Calu3 (cell line): ENCODE measurements around the gene MYO1C. TPM values are rescaled to one million over a fixed set of nuclear protein-coding genes. Genes with fewer than 3 reads are reported as not detected.

Experiments used
- BruUV-seq: library from RNA; stranded (reverse); fragments of 400-500 nt; replicated peaks from 2 replicates; lab custom pipeline; 2021; lab: Mats Ljungman, UMichigan
- CTCF ChIA-PET: fragments of 300-600 bp; sonication (Branson Sonifier 250); formaldehyde crosslinking; loops from one replicate; lab custom pipeline; 2022; ENCODE audit warnings: antibody characterized with exemption; lab: Charles Lee
- DNase-seq: peaks from one replicate; pipeline ENCODE4 v3.0.0; 2022
- H3K27ac Mint-ChIP-seq: one replicate; pipeline ENCODE4 v1.8.0; 2022; ENCODE audit warnings: mixed read lengths; ENCODE audit not compliant: unreplicated experiment
- H3K27me3 Mint-ChIP-seq: one replicate; pipeline ENCODE4 v1.8.0; 2022; ENCODE audit warnings: mixed read lengths; ENCODE audit not compliant: unreplicated experiment
- H3K36me3 Mint-ChIP-seq: one replicate; pipeline ENCODE4 v1.8.0; 2022; ENCODE audit warnings: mild to moderate bottlenecking, moderate library complexity, mixed read lengths; ENCODE audit not compliant: insufficient read depth, unreplicated experiment
- H3K4me1 Mint-ChIP-seq: one replicate; pipeline ENCODE4 v1.8.0; 2022; ENCODE audit warnings: mild to moderate bottlenecking, low read depth, mixed read lengths; ENCODE audit not compliant: unreplicated experiment
- H3K4me3 Mint-ChIP-seq: one replicate; pipeline ENCODE4 v1.8.0; 2022; ENCODE audit warnings: mild to moderate bottlenecking, low read depth, moderate library complexity, mixed read lengths; ENCODE audit not compliant: unreplicated experiment
- H3K9me3 Mint-ChIP-seq: one replicate; pipeline ENCODE4 v1.8.0; 2022; ENCODE audit warnings: low read depth, mixed read lengths; ENCODE audit not compliant: unreplicated experiment
- CTCF ChIP-seq: fragments of 200-600 bp; IDR thresholded peaks from one replicate; pipeline ENCODE4 v1.8.0; 2022; ENCODE audit warnings: antibody characterized with exemption; ENCODE audit not compliant: unreplicated experiment
- intact Hi-C: fragments of 100-400 bp; cut with micrococcal nuclease; formaldehyde crosslinking; loops from one replicate; pipeline ENCODE4 v1.10.0; 2022; ENCODE audit not compliant: unreplicated experiment
- total RNA-seq: library from RNA; stranded (reverse); gene quantifications from 2 replicates; pipeline ENCODE4 v1.2.3, GENCODE V29; 2022

MYO1C gene
- total RNA-seq, 1 experiment from 2014 or later = 117 TPM

GRCh38 chr17:1473170-1473569 is 19.3 kb downstream of the MYO1C start:
- no TSS peak for BruUV-seq
- TF ChIP-seq CTCF = no peak
- intact Hi-C loops = no loop called here
- H3K36me3 Mint-ChIP-seq = peaks cover 45% of the 10 kb centered on the region
- H3K4me3 Mint-ChIP-seq = no peak overlapping the region
- CTCF ChIA-PET = no interaction called here
- no peaks in the 10 kb centered on the region for H3K4me1 Mint-ChIP-seq
- no peaks in the 10 kb centered on the region for H3K9me3 Mint-ChIP-seq
- H3K27ac Mint-ChIP-seq = no peak overlapping the region
- DNase-seq = no peak
- H3K27me3 Mint-ChIP-seq = no peaks in the 10 kb centered on the region

- H3K27me3 Mint-ChIP-seq = no peaks in the 10 kb centered on the region
- DNase-seq = no peak
- BruUV-seq = no TSS peak
- TF ChIP-seq CTCF = no peak
- peaks cover 42% of the 10 kb centered on the region for H3K36me3 Mint-ChIP-seq
- no peak overlapping the region for H3K4me3 Mint-ChIP-seq
- intact Hi-C loops = no loop called here
- no peaks in the 10 kb centered on the region for H3K9me3 Mint-ChIP-seq
- H3K27ac Mint-ChIP-seq = no peak overlapping the region
- H3K4me1 Mint-ChIP-seq = no peaks in the 10 kb centered on the region
- CTCF ChIA-PET = interaction anchor here (1.0 kb wide), 1 partner anchor 12 kb away, joined by 3 read pairs; no protein-coding TSS in a partner anchor
Observed at GRCh38 chr17:1471911-1472821, 20.3 kb downstream of the MYO1C start.

DNA sequence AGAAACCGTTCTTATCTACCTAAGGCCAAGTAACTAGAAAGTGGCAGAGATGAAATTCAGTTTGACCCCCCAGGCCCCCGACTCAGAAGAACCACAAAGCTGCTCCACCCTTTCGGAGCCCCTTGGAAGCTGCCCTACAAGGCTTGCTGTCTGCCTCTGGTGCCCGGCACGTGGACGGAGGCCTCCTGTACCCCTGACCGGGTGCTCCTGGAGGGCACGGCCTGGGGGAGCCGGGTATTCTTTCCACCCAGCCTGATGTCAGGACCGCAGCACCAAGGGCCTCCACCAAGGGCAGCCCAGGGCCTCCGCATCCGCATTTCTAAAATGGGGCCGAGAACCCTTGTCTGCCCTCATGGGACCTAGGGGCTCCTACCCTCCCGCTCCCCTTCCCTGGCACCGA is 21.0 kb downstream of the MYO1C start:
- CTCF ChIA-PET = interaction anchor here (1.0 kb wide), 1 partner anchor 13 kb away, joined by 3 read pairs; no protein-coding TSS in a partner anchor
- no TSS peak for BruUV-seq
- no peaks in the 10 kb centered on the region for H3K9me3 Mint-ChIP-seq
- no peak overlapping the region for H3K4me3 Mint-ChIP-seq
- no peak for TF ChIP-seq CTCF
- no peaks in the 10 kb centered on the region for H3K4me1 Mint-ChIP-seq
- H3K27ac Mint-ChIP-seq = no peak overlapping the region
- peaks cover 42% of the 10 kb centered on the region for H3K36me3 Mint-ChIP-seq
- intact Hi-C loops = no loop called here
- DNase-seq = no peak
- no peaks in the 10 kb centered on the region for H3K27me3 Mint-ChIP-seq

DNA sequence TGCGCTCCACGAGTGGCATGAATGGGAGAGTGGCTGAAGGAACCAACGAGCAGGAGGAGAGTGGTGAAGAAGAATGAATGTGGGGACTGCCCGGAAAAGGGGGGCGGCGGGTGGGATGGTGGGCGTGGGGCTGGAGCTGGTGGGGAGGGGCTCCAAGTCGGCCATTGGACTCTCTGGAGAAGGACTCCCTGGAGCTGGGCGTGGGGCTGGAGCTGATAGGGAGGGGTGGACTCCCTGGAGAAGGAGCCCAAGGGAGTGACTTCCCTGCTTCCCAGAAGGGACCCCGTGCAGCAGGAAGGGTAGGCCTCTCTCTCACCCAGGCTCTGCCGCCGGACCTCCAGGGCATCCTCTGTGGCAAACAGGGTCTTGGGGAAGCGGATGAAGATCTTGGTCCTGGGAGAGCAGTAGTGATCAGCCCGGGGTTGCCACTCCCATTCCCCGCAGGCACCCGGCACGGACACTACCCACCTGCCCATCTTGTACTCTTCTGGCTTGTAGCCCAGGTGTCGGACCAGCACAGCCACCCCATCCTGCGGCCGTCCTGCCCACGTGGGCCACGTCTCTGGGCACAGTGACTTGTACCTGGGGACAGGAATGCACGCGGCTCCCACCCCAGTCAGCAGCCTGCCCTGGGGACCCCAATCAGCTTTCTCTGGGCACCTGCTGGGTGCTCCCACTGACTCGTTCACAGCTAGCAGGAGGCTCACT is 21.6 kb downstream of the MYO1C start:
- no peaks in the 10 kb centered on the region for H3K4me1 Mint-ChIP-seq
- H3K27ac Mint-ChIP-seq = no peak overlapping the region
- no peaks in the 10 kb centered on the region for H3K27me3 Mint-ChIP-seq
- DNase-seq = no peak
- BruUV-seq = no TSS peak
- no peaks in the 10 kb centered on the region for H3K9me3 Mint-ChIP-seq
- TF ChIP-seq CTCF = no peak
- H3K36me3 Mint-ChIP-seq = peaks cover 46% of the 10 kb centered on the region
- CTCF ChIA-PET = interaction anchor here (1.0 kb wide), 1 partner anchor 13 kb away, joined by 3 read pairs; no protein-coding TSS in a partner anchor
- no peak overlapping the region for H3K4me3 Mint-ChIP-seq
- intact Hi-C loops = no loop called here
